GM23338 (cell line): ENCODE results near the gene OTUB1. TPM values are rescaled to one million over a fixed set of nuclear protein-coding genes. Genes with fewer than 3 reads are reported as not detected.

Experiments used
- ATAC-seq: fragments of 200-7000 bp; cut with Tn5 transposase; 3 replicates; pipeline ENCODE4 v1.9.1; 2020
- DNase-seq: peaks from one replicate; pipeline ENCODE4 v3.0.0-alpha.2; 2015; ENCODE audit warnings: low spot score
- H2AFZ ChIP-seq: fragments of 200-600 bp; sonication (generic); 2 replicates; pipeline ENCODE4 v1.8.0; 2016; ENCODE audit warnings: antibody characterized with exemption, mild to moderate bottlenecking, moderate library complexity
- H3F3A ChIP-seq: fragments of 200-600 bp; sonication (generic); replicated peaks from 2 replicates; pipeline ENCODE4 v1.8.0; 2017; ENCODE audit warnings: antibody characterized with exemption, mixed run types, low read depth
- H3K27ac ChIP-seq: fragments of 200-600 bp; sonication (generic); 2 replicates; pipeline ENCODE4 v1.6.1; 2016; ENCODE audit warnings: low read depth
- H3K27me3 ChIP-seq: fragments of 200-600 bp; sonication (generic); 2 replicates; pipeline ENCODE4 v1.8.0; 2016; ENCODE audit warnings: mild to moderate bottlenecking, mixed run types, moderate library complexity; ENCODE audit not compliant: insufficient read depth
- H3K36me3 ChIP-seq: fragments of 200-600 bp; sonication (generic); 2 replicates; pipeline ENCODE4 v1.8.0; 2016; ENCODE audit warnings: mild to moderate bottlenecking; ENCODE audit not compliant: insufficient read depth
- H3K4me1 ChIP-seq: fragments of 200-600 bp; sonication (generic); 2 replicates; pipeline ENCODE4 v1.8.0; 2016; ENCODE audit warnings: mild to moderate bottlenecking, moderate library complexity; ENCODE audit not compliant: insufficient read depth
- H3K4me2 ChIP-seq: fragments of 200-600 bp; sonication (generic); 2 replicates; pipeline ENCODE4 v1.7.1; 2017; ENCODE audit warnings: mixed run types
- H3K4me3 ChIP-seq: fragments of 200-600 bp; sonication (generic); 2 replicates; pipeline ENCODE4 v1.6.1; 2016; ENCODE audit warnings: mixed run types
- H3K79me2 ChIP-seq: fragments of 200-600 bp; sonication (generic); replicated peaks from 2 replicates; pipeline ENCODE4 v1.8.0; 2017; ENCODE audit warnings: mild to moderate bottlenecking; ENCODE audit not compliant: insufficient read depth
- H3K9me2 ChIP-seq: fragments of 200-600 bp; sonication (generic); 2 replicates; pipeline ENCODE4 v1.8.0; 2017; ENCODE audit not compliant: insufficient read depth
- H4K20me1 ChIP-seq: fragments of 200-600 bp; sonication (generic); replicated peaks from 2 replicates; pipeline ENCODE4 v1.8.0; 2017; ENCODE audit warnings: mild to moderate bottlenecking; ENCODE audit not compliant: insufficient read depth
- H3K27ac Mint-ChIP-seq: 2 replicates; pipeline ENCODE4 v1.8.0; 2020; ENCODE audit warnings: inconsistent platforms, mild to moderate bottlenecking, moderate library complexity, mixed read lengths
- H3K27me3 Mint-ChIP-seq: 3 replicates; pipeline ENCODE4 v1.8.0; 2022; ENCODE audit warnings: low read depth, mild to moderate bottlenecking, moderate library complexity, mixed read lengths, inconsistent platforms; ENCODE audit not compliant: insufficient read depth, poor library complexity
- H3K36me3 Mint-ChIP-seq: 3 replicates; pipeline ENCODE4 v1.8.0; 2021; ENCODE audit warnings: low read depth, mild to moderate bottlenecking, inconsistent platforms, moderate library complexity, mixed read lengths
- H3K4me1 Mint-ChIP-seq: 3 replicates; pipeline ENCODE4 v1.8.0; 2020; ENCODE audit warnings: mild to moderate bottlenecking, inconsistent platforms, mixed read lengths
- H3K4me3 Mint-ChIP-seq: 3 replicates; pipeline ENCODE4 v1.8.0; 2021; ENCODE audit warnings: moderate library complexity, mild to moderate bottlenecking, inconsistent platforms, mixed read lengths
- H3K9me3 Mint-ChIP-seq: 3 replicates; pipeline ENCODE4 v1.8.0; 2020; ENCODE audit warnings: moderate library complexity, mild to moderate bottlenecking, inconsistent platforms, mixed read lengths
- CREB1 ChIP-seq: fragments of 250-450 bp; sonication (Bioruptor Pico); IDR thresholded peaks from 2 replicates; pipeline ENCODE4 v1.5.0; 2020; ENCODE audit warnings: low read depth, mild to moderate bottlenecking, moderate library complexity
- CTCF ChIP-seq, 2 experiments: fragments of 200-600 bp in 1 of 2; sonication (generic) in 1 of 2; conservative IDR thresholded peaks; 2 replicates each; pipeline versions ENCODE4 v1.5.1 to v1.6.1; 2016 to 2017; ENCODE audit warnings: antibody characterized with exemption in 2 of 2, low read depth in 2 of 2, mild to moderate bottlenecking in 2 of 2, moderate library complexity in 1 of 2
- ETS1 ChIP-seq: IDR thresholded peaks from 2 replicates; pipeline ENCODE4 v1.6.1; 2016; ENCODE audit warnings: antibody characterized with exemption
- EZH2phosphoT487 ChIP-seq: fragments of 200-600 bp; sonication (generic); IDR thresholded peaks from one replicate; pipeline ENCODE4 v1.8.1; 2018; ENCODE audit warnings: antibody characterized with exemption; ENCODE audit not compliant: unreplicated experiment
- JUNB ChIP-seq: IDR thresholded peaks from one replicate; pipeline ENCODE4 v1.6.1; 2016; ENCODE audit warnings: antibody characterized with exemption; ENCODE audit not compliant: unreplicated experiment
- POLR2AphosphoS5 ChIP-seq: IDR thresholded peaks from 2 replicates; pipeline ENCODE4 v1.6.1; 2016; ENCODE audit warnings: antibody characterized with exemption, low read depth
- ZNF331 ChIP-seq: fragments of 250-450 bp; sonication (Bioruptor Pico); IDR thresholded peaks from 2 replicates; pipeline ENCODE4 v1.5.0; 2020; ENCODE audit warnings: low read depth, mild to moderate bottlenecking, moderate library complexity
- ZNF462 ChIP-seq: fragments of 250-450 bp; sonication (Bioruptor Pico); IDR thresholded peaks from 2 replicates; pipeline ENCODE4 v1.5.0; 2020; ENCODE audit warnings: mild to moderate bottlenecking, moderate library complexity
- polyA plus RNA-seq: library from polyadenylated mRNA; unstranded; fragments of >200 nt; fragmentation: Nextera tagmentation; extraction: Ambion mirVana; gene quantifications from 2 replicates; pipeline ENCODE4 v1.2.1, GENCODE V29; 2016
- total RNA-seq: library from RNA; depleted of rRNA; stranded (reverse); fragments of >200 nt; shearing (Covaris generic); gene quantifications from 2 replicates; pipeline ENCODE4 v1.2.3, GENCODE V29; 2014

OTUB1 gene
- total and polyA plus RNA-seq, 2 experiments from 2014 or later, result 122 to 207 TPM

GRCh38 chr11:63979426-63979825, 6.8 kb upstream of the OTUB1 start:
- ATAC-seq, result peak; percentile 12; the same call in 2 of the 3 replicates
- H3K4me3 Mint-ChIP-seq, result no peak overlapping the region

More at GRCh38 chr11:63979426-63979825, 6.8 kb upstream of the OTUB1 start:
- no peaks in the 10 kb centered on the region for H3K36me3 ChIP-seq
- no peaks in the 10 kb centered on the region for H3K9me2 ChIP-seq
- Mint-ChIP-seq H3K27ac (peak overlapping the region; percentile 95; the same call in 1 of the 2 replicates), H3K4me1 (peaks cover 29% of the 10 kb centered on the region), H3K27me3 (peaks cover 20% of the 10 kb centered on the region), H3K9me3 (no peaks in the 10 kb centered on the region; the same call in 2 of the 3 replicates), H3K36me3 (peaks cover 23% of the 10 kb centered on the region)
- peaks cover 22% of the 10 kb centered on the region; the same call in 1 of the 2 replicates for H3F3A ChIP-seq
- H3K79me2 ChIP-seq, result peaks cover 46% of the 10 kb centered on the region
- no peak for DNase-seq
- no peak overlapping the region; the same call in 1 of the 2 replicates for H3K4me2 ChIP-seq
- H3K4me3 ChIP-seq, result no peak overlapping the region
- peaks cover 33% of the 10 kb centered on the region for H3K4me1 ChIP-seq
- H3K27ac ChIP-seq, result 0 out of 2 replicates have a peak overlapping the region, but pooled peaks have one; percentile 32
- TF ChIP-seq EZH2phosphoT487, result no peak
- TF ChIP-seq ZNF462 (CRISPR knock-in tag), result no peak
- peak in 1 of 2 experiments; percentile 50; a peak in 2 of 4 replicates for TF ChIP-seq CTCF (conservative IDR thresholded peaks at IDR 0.05; ENCODE audit: low read depth in 2 of 2)
- no peak for TF ChIP-seq ZNF331 (CRISPR knock-in tag)
- TF ChIP-seq ETS1, result no peak
- no peak for TF ChIP-seq JUNB
- TF ChIP-seq POLR2AphosphoS5, result no peak
- no peak for TF ChIP-seq CREB1 (CRISPR knock-in tag)
- H3K27me3 ChIP-seq, result no peaks in the 10 kb centered on the region
- no peak overlapping the region for H2AFZ ChIP-seq
- H4K20me1 ChIP-seq, result no peaks in the 10 kb centered on the region; the same call in none of the 2 replicates
